Hepatic stellate cell (primary cell): ENCODE measurements around the gene CTTN.

ENCODE experiments used
- DNase-seq: peaks from one replicate; pipeline ENCODE4 v3.0.0; 2011; ENCODE audit warnings: low spot score

Gene CTTN

GRCh38 chr11:70397983-70398833 is at the start of gene CTTN:
TSS of gene CTTN (plus strand) at chr11:70398529. CDS start at chr11:70407298, 8,769 bp downstream.
- DNase-seq, result peak; percentile 94

GRCh38 chr11:70348608-70349007 is 49.7 kb upstream of the CTTN start:
- DNase-seq, result no peak

- no peak for DNase-seq
These were observed 46.7 kb upstream of the CTTN start for GRCh38 chr11:70351646-70352045.

- DNase-seq, result no peak
These were observed 46.2 kb upstream of the CTTN start for GRCh38 chr11:70352100-70352499.

- no peak for DNase-seq
These were observed 45.7 kb upstream of the CTTN start for GRCh38 chr11:70352601-70353000.

- DNase-seq, result no peak
These were observed 45.0 kb upstream of the CTTN start for GRCh38 chr11:70353329-70353728.

DNA sequence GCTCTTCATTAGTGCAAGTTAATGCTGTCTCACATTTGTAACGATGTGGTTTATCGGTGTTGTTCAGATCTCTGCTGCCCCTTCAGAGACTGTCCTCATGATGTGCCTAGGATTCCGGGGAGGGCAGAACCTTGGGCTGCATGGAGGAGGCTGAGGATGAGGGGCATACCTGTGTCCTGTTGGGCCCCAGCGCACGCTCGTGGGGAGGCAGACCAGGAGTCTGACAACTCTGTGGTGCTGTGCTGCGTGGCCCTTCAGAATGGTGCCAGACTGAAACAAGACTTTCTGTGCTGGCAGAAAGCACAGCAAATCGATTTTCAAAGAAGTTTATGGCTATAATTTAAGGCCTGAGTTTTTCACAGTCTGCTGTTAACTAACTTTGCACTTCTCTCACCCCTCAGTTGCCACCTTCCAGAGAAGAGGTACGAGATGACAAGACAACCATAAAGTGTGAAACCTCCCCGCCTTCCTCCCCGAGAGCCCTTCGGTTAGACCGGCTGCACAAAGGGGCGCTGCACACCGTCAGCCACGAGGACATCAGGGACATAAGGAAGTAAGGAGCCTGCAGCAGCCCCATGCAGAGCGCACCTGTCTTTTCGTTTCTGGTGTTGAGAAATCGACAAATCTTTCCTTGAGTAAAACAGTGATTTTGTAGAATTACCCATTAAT is 44.3 kb upstream of the CTTN start:
- DNase-seq, result no peak

GRCh38 chr11:70354629-70355028 is 43.7 kb upstream of the CTTN start:
- no peak for DNase-seq

- no peak for DNase-seq
These were observed 39.6 kb upstream of the CTTN start for GRCh38 chr11:70358753-70359152.

DNA sequence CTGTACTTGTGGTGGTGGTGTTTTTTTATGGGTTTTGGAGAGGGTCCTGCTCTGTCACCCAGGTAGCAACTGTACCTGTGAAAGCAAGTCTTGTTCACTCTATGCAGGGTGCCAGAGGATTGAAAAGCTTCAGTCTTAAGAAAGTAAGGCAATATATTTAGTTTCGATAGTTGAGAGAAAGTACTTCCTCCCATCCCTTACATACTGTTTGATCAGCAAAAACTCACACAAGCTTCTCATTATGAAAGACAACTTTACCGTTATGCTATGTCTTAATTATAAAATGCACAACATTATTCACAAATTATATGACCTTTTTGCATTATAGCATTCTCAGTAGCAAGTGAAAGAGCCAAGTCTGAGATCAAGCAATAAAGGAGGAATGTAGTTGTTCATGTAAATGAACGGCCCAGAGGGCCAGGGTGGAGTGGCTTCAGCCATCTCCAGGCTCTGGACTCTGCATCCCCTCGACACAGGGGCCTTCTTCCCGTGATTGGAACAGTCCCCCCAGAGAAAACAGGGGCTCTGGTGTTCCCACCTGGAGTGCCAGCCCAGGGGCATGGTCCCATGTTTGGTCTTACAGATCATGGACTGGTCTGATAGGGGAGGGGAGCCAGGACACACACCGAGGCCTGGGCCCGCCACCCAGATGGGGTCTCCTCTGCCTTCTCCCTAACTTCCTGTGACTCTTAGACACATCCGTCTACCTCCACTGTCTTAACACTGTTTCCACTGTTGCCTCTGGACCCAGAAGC is 38.7 kb upstream of the CTTN start:
- DNase-seq, result no peak

GRCh38 chr11:70360211-70360610 is 38.1 kb upstream of the CTTN start:
- no peak for DNase-seq

GRCh38 chr11:70364178-70364577 is 34.2 kb upstream of the CTTN start:
- no peak for DNase-seq

- no peak for DNase-seq
These were observed 33.4 kb upstream of the CTTN start for GRCh38 chr11:70364745-70365543.

DNA sequence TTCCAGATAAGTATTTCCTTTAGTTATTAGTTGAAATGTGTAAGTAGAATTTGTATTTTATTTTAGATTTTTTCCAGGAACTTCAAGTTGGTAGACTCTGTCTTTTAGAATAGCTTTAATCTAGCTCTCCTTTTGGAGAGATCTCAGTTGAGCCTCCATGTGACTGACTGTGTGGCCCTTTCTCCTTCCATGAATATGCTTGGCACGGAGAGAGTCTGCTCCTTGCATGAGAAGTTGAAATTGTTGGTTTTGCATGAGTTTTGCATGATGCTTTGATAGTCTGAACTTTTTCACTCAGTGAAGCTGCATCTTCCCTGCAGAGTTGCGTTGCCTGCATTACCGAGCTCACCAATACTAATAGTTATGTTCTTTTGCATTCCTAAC is 32.8 kb upstream of the CTTN start:
- no peak for DNase-seq

DNA sequence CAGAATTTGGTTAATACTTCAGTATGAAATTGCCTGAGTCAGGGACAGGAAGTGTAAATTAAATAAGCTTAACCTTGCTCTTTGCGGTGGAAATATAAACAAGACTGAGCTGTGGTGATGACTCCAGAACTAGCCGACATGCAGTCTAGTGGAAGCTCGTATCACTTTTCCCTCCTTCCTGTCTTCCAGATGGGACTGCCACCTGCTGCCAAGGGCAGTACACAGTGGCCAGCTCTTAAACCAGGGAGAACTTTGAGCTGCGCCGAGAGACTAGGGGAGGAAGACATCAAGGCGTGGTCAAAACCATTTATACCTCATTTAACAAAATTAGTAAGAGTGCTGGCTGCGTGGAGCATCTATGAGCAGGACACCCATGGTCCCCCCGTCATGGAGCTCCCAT is 31.3 kb upstream of the CTTN start:
- DNase-seq, result peak; percentile 35

DNA sequence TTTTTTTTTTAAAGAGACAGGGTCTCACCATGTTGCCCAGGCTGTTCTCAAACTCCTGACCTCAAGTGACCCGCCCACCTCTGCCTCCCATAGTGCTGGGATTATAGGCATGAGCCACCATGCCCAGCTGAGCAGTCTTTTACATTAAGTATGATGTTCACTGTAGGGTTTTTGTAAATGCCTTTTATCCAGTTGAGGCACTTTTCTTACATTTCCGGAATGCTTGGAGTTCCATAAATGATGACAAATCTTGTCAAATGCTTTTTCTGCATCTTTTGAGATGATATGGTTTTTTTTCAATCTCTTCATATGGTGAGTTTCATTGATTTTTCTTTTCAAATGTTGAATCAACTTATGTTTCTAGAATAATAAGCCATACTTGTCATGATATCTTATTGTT is 29.4 kb upstream of the CTTN start:
- no peak for DNase-seq

GRCh38 chr11:70371241-70371640 is 27.1 kb upstream of the CTTN start:
- no peak for DNase-seq

- no peak for DNase-seq
These were observed 26.3 kb upstream of the CTTN start for GRCh38 chr11:70372076-70372475.

DNA sequence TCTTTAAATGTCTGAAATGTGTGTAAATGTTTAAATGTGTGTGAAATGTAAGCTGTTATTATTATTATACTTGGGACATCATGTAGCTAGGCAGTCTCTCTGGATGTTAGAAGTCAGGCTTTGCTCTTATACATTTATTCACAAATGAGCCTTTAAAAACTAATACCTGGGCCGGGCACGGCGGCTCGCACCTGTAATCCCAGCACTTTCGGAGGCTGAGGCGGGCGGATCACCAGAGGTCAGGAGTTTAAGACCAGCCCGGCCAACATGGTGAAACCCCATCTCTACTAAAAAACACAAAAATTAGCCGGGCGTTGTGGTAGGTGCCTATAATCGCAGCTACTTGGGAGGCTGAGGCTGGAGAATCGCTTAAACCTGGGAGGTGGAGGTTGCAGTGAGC is 21.7 kb upstream of the CTTN start:
- no peak for DNase-seq

- no peak for DNase-seq
These were observed 20.7 kb upstream of the CTTN start for GRCh38 chr11:70377645-70378044.

DNA sequence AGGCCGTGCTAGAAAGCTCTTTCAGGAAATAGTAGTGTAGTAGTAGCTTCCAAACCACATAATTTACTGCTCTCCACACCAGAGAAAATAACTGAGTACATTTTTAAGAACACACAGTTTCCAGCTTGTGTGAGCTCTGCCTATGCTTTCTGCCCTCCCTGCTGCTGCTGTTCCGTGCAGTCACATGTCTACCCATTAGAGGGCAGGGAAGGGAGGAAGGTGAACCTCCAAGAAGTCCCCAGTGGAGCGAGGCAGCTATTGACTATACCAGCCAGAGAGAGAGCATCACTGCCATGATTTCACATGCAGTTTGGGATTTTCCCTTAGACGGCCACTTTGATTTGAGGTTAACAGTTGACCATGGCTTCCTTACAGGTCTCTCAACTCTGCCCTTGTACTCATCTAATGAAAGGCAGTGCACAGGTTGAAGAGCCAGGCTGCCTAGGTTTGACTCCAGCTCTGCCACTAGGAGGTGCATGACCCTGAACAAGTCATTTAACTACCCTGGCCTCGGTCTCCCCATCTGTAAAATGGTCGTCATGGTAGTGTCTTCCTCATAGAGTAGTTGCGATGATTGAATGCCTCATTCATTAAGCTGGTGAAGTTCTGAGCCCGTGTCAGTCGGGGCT is 19.7 kb upstream of the CTTN start:
- no peak for DNase-seq

DNA sequence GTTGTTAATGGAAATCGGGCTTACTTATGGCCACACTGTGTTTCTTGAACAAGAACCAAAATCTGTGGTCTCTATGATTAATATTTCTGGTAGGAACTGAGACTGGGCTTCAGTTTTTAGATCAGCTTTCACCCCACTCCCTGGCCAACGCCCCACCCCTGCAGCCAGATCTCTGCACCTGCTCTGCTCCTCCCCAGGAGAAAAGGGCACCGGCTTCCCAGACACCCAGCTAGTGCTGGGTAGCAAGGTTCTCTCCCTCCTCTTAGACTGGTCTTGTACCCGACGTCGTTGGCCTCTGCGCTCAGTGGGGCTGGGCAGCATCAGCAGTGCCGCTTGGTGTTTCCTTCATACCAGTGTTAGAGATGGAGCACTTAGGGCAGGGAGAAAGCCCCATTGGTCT is 17.0 kb upstream of the CTTN start:
- DNase-seq, result no peak
